ENCODE measurements around the gene PODXL. TPM values are rescaled to one million over a fixed set of nuclear protein-coding genes. Genes with fewer than 3 reads are reported as not detected.

Gene PODXL
- total and polyA plus RNA-seq, 2 donors (not counting 3 experiments of a cell fraction or from before 2014, with no cell fraction given), result 86.4 to 156 TPM

GRCh38 chr7:131536361-131536849 lies 20.0 kb downstream of the PODXL start:
- H3K9me3 ChIP-seq (replicated peaks; ENCODE audit: control insufficient read depth, insufficient read depth, low read length), result no peaks in the 10 kb centered on the region
- H3K4me3 ChIP-seq (replicated peaks in 1 of 3; ENCODE audit: insufficient read depth in 1 of 3, low read depth in 1 of 3, low read length in 3 of 3), result no peak overlapping the region
- TF ChIP-seq POLR2AphosphoS5 (IDR thresholded peaks at IDR 0.05; ENCODE audit: insufficient read depth, low read depth, low read length) (no peak), CTCF (IDR thresholded peaks at IDR 0.05; ENCODE audit: extremely low read depth in 1 of 2, insufficient read depth in 1 of 2, low read depth in 1 of 2, low read length in 2 of 2) (no peak), EZH2 (IDR thresholded peaks at IDR 0.05; ENCODE audit: borderline replicate concordance, low read depth, low read length, severe bottlenecking) (no peak), JUN (IDR thresholded peaks at IDR 0.05; ENCODE audit: borderline replicate concordance, insufficient read depth, insufficient read length, low read depth) (no peak), MYC (IDR thresholded peaks at IDR 0.05; ENCODE audit: low read depth, low read length) (no peak), FOS (IDR thresholded peaks at IDR 0.05; ENCODE audit: borderline replicate concordance, insufficient read depth, low read length) (no peak), GATA2 (IDR thresholded peaks at IDR 0.05; ENCODE audit: insufficient read depth, insufficient read length, low read depth, low read length) (no peak), POLR2A (IDR thresholded peaks at IDR 0.05; ENCODE audit: low read depth, low read length) (no peak), MAX (IDR thresholded peaks at IDR 0.05; ENCODE audit: insufficient read depth, insufficient read length) (no peak)
- no peak for FAIRE-seq
- intact Hi-C loops (cut with micrococcal nuclease) (no loop called here), dilution Hi-C loops (cut with MboI; ENCODE audit: extremely low pct_ligation_motif_present, low sequenced_read_pairs) (no loop called here)
- H3K4me2 ChIP-seq (ENCODE audit: insufficient read depth, low read length), result no peak overlapping the region
- CTCF ChIA-PET, result interaction anchor here (1.4 kb wide), 1 partner anchor 22 kb away, joined by 4 read pairs; no protein-coding TSS in a partner anchor
- H3K4me1 ChIP-seq (ENCODE audit: control insufficient read depth, extremely low read depth, insufficient read depth, low read length), result peaks cover 41% of the 10 kb centered on the region
- POLR2A ChIA-PET, result no interaction called here
- no peaks in the 10 kb centered on the region for H3K36me3 ChIP-seq (ENCODE audit: control insufficient read depth in 2 of 2, extremely low read depth in 1 of 2, insufficient read depth in 2 of 2, low read length in 2 of 2)
- H3K9me1 ChIP-seq (replicated peaks; ENCODE audit: control insufficient read depth, extremely low read depth, insufficient read depth, low read length), result no peaks in the 10 kb centered on the region
- peaks cover 90% of the 10 kb centered on the region for H3K79me2 ChIP-seq (ENCODE audit: control insufficient read depth, insufficient read depth, low read length)
- no peak overlapping the region for H3K27ac ChIP-seq (ENCODE audit: insufficient read depth, low read depth, low read length)
- BruUV-seq (replicated peaks), result no TSS peak
- H3K9ac ChIP-seq (replicated peaks; ENCODE audit: extremely low read depth, insufficient read depth, low read length), result no peak overlapping the region
- DNase-seq (ENCODE audit: low read depth, low spot score), result no peak
- no peak overlapping the region for H2AFZ ChIP-seq (ENCODE audit: low read depth, low read length)
- no peaks in the 10 kb centered on the region for H3K27me3 ChIP-seq (ENCODE audit: control insufficient read depth in 2 of 2, insufficient read depth in 2 of 2, low read length in 2 of 2)
- no peaks in the 10 kb centered on the region for H4K20me1 ChIP-seq (replicated peaks; ENCODE audit: control insufficient read depth, extremely low read depth, insufficient read depth, low read length)

Data from endothelial cell of umbilical vein (primary cell).